T-helper 2 cell treated with Interferon-gamma antibody and Interleukin-4, amounts not matched to agents 100 ng/mL and 5 ng/mL, for 36 hours (primary cell): ENCODE results near the gene CAMK2D. TPM values are rescaled to one million over a fixed set of nuclear protein-coding genes. Genes with fewer than 3 reads are reported as not detected.

Source experiments
- intact Hi-C: fragments of 100-400 bp; cut with micrococcal nuclease; formaldehyde crosslinking; loops from one replicate; pipeline ENCODE4 v1.15.1; 2023
- total RNA-seq: library from RNA; stranded (reverse); gene quantifications from 2 replicates; pipeline ENCODE4 v1.2.3, GENCODE V29; 2022

CAMK2D gene
- total RNA-seq, 1 donor from 2014 or later: 30.8 TPM

DNA sequence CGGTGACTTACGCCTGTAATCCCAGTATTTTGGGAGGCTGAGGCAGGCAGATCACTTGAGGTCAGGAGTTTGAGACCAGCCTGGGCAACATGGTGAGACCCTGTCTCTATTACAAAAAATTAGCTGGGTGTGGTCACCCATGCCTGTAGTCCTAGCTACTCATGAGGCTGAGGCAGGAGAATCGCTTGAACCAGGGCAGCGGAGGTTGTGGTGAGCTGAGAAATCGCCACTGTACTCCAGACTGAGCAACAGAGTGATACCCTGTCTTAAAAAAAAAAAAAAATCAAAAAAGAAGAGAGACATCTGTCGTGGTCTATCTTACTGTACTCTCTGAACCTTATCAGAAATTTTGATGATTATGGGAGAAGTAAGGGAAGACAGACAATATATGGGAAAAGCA is 144.3 kb downstream of the CAMK2D start:
- intact Hi-C loops: no loop called here

- intact Hi-C loops: no loop called here
These were observed 145.1 kb downstream of the CAMK2D start for GRCh38 chr4:113616443-113616842.

- intact Hi-C loops: loop anchor here (5.0 kb wide), 1 partner anchor 47 kb away; no protein-coding TSS in a partner anchor
These were observed 147.1 kb downstream of the CAMK2D start for GRCh38 chr4:113614414-113614813.

DNA sequence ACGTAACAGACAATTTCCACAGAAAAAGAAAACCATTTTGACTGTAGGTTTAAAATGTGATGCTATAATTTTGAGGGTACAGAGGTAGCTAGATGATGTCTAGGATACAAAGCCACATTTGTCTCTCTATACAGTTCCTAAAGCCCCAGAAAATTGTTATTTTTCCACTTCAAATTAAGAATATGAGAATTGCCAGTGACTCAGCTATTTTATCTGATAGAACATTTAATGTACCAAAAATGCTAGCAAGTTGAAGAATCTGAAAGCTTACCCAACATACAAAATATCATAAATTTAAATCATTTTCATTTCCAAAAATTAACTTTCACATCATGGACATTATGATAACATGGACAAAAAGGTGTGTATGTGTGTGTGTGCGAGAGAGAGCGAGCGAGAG is 148.0 kb downstream of the CAMK2D start:
- intact Hi-C loops: loop anchor here (5.0 kb wide), 1 partner anchor 46 kb away; no protein-coding TSS in a partner anchor

- intact Hi-C loops: loop anchor here (5.0 kb wide), 1 partner anchor 43 kb away; no protein-coding TSS in a partner anchor
These were observed 151.0 kb downstream of the CAMK2D start for GRCh38 chr4:113610537-113610936.

- intact Hi-C loops: no loop called here
These were observed 153.5 kb downstream of the CAMK2D start for GRCh38 chr4:113607998-113608397.

GRCh38 chr4:113607147-113607720 is 154.3 kb downstream of the CAMK2D start:
- intact Hi-C loops: no loop called here

DNA sequence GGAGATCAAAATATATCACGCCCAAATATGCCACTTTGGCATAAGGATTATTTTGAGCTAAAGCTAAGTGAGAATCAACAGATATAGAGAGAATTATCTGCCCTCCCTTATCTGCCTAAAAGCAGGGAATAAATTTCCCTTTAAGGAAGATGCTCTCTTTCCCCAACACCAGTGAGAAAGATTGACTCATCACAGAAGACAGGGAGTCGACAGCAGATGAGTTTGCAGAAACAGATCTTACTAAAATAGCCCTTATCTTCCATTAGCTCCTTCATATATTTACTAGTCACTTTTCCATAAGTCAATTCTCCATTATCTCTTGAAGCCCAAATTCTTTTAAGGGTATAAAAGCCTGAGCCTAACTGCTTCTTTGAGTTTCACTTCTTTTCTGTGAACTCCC is 156.6 kb downstream of the CAMK2D start:
- intact Hi-C loops: no loop called here

DNA sequence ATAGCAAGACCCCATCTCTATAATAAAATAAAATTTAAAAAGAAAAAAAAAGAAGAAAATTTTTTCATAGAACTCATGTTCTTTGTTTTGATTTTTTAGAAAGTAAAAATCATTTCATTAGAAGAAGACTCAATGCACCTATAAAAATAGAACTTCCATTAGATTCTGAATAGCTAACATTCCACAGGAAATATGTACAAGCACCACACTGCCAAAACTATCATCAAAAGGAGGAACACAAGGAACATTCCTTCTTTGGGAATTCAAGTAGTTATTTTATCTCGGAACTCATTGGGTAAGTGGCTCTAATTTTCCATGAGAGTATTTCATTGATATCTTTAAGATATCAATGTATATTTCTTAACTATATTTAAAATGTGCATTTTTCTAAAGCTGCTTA is 157.6 kb downstream of the CAMK2D start:
- intact Hi-C loops: no loop called here

DNA sequence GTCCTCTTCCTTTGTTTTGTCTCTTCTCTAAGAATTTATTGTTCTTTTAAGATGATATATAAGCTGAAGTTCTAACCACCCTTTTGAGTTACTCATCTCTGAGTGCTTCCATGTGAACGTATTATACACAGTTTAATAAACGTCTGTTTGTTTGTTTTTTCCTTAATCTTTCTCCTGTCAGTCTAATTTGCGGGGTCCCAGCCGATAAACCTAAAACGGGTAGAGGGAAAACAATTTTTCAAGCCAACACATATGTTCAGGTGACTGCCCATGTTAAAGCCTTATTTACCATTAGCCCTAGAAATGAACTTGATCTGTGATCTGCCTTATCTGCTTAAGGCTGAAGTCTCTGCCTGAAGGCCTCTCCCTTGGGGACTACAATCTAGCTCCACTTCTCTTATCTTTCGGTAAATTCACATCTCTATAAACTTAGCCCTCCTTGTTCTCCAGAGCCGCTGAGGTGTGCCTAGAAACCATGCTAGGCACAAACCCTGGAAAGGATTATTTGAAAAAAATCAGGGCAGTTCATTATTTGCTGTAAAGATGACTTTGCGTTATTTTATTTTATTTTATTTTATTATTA is 158.8 kb downstream of the CAMK2D start:
- intact Hi-C loops: no loop called here

DNA sequence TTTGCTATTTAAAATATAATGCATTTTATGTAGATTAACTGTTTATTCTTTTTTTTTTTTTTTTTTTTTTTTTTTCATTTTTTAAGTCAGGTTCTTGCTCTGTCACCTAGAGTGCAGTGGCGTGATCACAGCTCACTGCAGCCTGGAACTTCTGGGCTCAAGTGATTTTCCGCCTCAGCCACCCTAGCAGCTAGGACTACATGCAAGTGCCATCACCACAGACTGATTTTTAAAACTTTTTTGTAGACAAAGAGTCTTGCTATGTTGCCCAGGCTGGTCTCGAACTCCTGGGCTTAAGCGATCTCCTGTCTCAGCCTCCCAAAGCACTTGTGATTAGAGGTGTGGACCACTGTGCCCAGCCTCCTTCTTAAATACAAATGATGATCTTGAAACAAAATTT is 159.9 kb downstream of the CAMK2D start:
- intact Hi-C loops: no loop called here

DNA sequence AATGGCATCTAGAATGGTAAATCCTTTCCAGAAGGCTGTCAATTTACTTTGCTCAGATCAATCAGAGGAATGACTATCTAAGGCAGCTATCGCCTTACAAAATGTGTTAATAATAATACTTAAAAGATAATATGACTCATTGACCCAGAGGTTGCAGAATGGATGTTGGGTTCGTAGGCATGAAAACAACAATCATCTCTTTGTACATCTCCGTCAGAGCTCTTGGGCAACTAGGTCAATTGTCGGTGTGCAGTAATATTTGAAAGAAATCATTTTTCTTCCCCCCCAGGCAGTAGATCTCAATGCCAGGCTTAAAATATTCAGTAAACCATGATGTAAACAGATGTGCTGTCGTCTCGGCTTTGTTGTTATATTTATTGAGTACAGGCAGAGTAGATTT is 165.1 kb downstream of the CAMK2D start:
- intact Hi-C loops: no loop called here

DNA sequence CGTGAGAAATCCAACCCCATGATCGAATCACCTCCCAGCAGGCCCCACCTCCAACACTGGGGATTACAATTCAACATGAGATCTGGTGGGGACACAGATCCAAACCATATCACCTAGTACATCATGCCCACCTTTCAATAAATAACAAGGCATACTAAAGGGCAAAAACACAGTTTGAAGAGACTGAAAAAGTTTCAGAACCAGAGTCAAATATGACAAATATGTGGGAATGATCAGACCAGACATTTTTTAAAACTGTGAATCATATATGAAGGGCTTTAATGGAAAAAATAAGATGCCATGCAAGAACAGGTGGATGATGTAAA is 167.3 kb downstream of the CAMK2D start:
- intact Hi-C loops: no loop called here

DNA sequence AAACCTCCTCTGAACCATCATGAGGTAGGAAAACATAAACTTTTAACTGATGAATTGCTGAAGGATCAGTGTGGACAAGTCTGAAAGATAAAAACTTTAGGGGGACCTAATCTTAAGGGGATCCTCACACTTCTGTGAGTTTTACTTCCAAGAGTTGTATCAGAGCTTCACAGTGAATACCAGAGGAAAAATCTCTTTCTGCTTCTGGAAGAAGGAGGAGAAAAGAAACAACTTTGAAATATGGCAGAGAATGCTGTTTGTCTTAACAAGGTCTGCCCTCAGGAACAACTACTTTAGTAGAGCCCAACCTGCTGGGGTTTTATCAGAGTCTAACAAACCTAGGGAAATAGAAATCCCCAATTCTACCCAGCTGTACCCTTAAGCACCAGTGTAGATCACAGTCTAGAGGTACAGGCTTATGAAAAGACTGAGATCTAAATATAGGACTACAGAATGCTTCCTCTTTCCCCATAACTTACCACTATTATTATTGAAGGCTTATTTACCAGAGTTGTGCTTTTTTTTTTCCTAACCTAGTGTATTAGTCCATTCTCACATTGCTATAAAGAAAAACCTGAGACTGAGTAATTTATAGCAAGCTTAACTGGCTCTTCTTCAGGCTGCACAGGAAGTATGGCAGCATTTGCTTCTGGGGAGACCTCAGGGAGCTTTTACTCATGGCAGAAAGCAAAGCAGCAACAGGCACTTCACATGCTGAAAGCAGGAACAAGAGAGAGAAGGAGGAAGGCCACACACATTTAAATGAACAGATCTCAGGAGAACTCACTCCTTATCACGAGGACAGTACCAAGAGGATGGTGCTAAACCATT is 167.9 kb downstream of the CAMK2D start:
- intact Hi-C loops: no loop called here

DNA sequence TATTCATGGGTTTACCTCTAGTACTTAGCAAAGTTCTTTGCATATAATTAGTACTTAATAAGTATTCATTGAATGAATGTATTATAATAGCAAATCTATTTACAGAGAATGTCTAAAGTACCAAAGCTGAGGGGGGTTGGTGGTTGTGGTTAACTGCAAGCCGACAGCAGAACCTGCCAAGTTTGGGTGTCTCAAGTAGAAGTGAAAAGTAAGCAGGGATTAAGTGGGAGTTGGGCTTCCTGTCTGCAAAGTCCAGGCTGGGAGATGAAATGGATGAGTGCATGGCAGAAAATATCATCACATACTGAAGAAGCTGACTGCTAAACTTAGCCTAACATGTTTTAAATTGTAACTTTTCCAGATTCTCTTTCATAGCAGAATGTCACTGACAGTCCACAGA is 169.6 kb downstream of the CAMK2D start:
- intact Hi-C loops: no loop called here

- intact Hi-C loops: no loop called here
These were observed 172.5 kb downstream of the CAMK2D start for GRCh38 chr4:113588895-113589668.

DNA sequence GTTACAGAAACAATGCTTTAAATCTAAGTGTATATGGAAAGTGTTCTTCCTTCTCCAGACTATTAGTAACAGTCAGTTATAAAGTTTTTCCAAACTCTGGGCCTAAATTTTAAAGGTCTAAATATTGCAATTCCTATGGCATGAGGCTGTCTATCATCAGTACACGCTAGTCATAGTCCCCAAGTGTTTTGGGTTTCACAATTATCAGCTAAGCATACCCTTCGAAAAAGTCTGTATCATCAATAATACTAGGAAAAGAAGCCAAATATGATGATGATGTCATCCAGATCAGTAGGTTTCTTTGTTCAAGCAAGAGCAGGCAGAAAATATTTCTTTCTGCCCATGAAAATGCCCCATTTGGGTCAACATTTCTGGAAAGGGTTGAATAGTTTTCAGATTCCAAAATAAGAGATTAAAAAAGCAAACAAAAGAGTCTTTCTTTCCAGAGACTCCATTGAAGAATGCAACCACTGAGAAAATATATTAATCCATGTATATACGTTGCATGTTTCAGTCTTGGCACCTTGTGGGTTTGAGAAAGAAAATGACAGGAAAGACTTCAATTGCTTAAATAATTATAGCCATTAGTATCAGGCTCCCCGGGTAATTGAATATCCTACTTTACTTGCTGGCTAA is 173.8 kb downstream of the CAMK2D start:
- intact Hi-C loops: no loop called here

DNA sequence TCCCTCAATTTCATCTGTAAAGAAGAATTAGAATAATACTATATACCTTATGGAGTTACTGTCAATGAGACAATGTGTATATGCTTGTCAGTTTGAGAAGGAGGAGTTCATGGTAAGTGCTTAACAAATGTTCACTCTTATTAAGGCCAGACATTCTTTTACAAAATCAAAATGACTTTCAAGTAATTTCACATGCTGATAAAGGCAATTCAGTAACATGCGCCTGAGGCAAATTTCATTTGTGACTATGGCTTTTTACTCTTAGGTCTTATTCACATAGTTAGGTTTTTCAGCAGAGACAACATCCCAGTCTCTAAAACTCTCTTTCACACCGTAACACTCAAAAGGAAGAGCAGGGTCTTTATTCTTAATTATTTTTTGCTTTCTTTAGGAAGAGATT is 174.4 kb downstream of the CAMK2D start:
- intact Hi-C loops: no loop called here

- intact Hi-C loops: no loop called here
These were observed 175.5 kb downstream of the CAMK2D start for GRCh38 chr4:113586072-113586471.

DNA sequence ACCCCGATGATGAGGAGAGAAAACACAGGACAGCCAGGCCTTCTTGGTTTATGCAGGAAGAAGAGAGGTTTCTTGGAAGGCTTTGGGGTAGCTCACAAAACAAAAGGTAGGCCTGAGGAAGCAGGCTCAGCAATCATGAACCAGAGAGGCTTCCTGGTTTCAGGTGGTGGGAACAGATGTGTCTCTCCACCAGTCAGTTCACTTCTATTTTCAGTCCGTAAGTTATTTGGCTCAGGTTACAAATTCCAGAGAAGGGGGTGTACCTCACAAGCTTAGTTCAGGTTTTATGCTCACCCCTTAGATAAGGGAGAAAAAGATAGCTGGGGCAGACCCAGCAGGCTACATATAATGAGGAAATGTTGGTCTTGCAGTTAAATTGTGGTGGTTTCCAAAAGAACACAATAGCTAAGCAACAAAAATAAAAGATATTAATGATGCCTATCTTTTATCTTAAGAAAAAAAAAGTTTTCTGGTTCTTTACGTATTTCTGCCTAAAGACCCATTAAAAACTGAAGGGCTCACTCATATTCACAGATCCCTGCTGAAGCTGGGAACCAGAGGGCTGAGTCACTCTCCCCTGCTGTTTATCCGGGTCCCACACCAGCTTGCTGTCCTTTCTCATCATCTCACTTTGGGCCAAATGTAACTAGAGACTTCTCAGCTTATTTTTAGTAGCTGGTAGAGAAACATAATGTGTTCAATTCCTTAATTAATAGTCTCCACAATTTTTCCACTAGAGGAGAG is 177.0 kb downstream of the CAMK2D start:
- intact Hi-C loops: no loop called here

GRCh38 chr4:113582737-113583136 is 178.8 kb downstream of the CAMK2D start:
- intact Hi-C loops: no loop called here
